IPS DF 4.7 (cell line): Measurements from ENCODE around the gene ADGRF3.
"Not testable (repeated sequence)": the region's sequence is repeated elsewhere in the genome, so short reads cannot be mapped to it uniquely, and the experiment has no call there.

Source experiments
- DNase-seq: peaks from one replicate; pipeline ENCODE4 v3.0.0-alpha.2; 2013; ENCODE audit warnings: low spot score; ENCODE audit errors: extremely low read depth

Gene ADGRF3

DNA sequence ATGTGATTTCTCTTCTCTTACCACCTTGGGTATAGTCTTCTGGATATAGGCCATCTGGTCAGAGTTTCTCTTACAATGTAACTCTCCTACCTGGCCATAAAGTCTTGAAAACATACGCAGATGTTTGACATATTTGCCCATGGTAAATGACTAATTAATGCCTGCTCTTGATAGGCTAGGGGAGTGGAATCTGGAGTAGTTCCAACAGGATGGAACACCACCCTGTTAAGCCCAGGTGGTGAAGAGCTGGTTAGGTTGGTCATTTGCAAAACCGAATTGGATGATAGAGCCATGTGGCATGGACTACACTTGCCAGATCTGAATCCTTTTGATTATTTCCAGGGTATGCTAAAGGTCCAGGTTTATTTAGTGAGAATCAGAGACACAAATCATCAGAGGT, 65.4 kb downstream of the ADGRF3 start:
- no peak for DNase-seq

- no peak for DNase-seq
Measured at GRCh38 chr2:26279886-26280285, 66.7 kb downstream of the ADGRF3 start.

DNA sequence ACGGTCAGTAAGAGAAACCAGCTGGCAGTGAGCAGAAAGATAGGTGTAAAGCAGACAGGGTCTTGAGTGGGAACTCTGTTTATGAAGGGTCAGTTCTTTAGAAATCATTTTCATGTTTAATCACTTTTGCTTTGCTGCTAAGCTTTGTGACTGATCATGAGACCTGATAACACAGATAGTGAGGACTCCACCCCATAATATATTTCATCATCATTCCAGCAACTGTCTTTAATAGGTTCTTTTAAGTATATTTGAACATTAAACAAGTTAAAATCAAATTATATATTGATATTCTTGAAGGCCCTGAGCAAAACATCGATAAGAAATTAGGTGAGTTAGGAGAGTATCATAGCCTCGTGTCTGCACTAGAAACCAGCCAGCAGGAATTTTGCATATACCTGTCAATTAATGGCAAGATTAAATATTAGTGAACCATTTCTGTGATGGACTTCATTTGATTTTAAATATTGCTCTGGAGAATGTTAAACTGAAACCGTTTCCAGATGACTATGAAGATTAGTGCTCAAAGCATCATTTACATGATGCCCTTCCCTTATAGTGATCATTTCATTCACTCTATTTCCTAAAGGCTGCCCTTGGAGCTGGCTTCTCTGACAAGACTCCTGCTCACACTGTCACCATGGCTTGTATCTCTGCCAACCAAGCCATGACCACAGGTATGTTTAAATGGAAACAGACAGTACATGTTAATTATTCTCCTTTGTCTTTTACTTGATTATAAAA, 69.9 kb downstream of the ADGRF3 start:
- DNase-seq = no peak

DNA sequence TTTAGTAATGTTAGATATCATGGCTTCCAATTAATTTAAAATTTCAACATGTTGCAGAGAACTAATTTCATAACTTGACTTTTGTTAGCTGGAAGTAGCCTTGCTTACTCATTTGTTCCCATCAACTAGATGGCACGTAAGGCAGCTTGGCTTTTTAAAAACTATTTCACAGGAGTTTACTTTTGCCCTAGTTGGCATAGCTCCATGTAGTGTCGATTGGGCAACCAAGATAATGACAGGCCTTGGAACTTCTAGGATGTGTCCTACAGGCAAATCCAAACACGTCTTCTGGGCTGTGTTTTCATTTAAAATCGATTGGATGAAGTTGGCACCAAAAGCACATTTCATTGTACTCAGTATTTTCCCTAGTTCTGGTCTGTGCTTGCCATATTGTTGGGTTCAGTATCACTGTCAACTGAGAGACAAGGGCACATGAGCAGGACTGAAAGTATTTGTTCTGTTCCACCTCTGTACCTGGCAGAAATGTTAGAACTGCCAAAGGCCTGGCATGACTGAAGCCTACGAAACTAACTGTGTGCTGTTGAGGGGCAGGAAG, 72.5 kb downstream of the ADGRF3 start:
- DNase-seq = no peak

- DNase-seq = no peak
Measured at GRCh38 chr2:26273501-26273900, 73.1 kb downstream of the ADGRF3 start.

- no peak for DNase-seq
Measured at GRCh38 chr2:26270373-26270772, 76.2 kb downstream of the ADGRF3 start.

DNA sequence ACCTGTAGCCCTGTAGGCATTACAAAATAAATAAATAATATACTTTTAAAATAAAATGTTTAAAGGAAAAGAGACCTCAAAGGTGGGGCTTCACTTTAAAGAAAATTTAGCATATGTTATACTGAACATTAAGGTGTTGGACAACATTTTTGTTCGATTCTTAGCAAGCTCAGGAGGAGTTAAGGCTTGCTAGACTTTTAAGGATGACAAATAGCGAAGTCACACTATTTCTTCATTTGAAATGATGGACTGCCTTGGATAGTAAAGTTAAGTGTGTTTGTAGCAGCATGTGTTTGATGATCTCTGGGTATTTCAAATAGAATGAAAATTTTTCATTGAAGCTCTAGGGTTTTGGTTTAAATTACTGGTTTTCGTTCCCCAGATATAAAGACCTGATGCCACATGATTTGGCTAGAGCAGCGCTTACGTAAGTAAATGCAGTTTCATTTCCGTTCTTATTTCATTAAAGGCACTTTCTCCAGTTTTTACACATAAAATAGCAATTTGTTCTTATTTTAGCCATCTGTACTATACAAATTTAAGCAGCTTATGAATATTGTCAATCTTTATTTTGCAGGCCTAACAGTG, 76.9 kb downstream of the ADGRF3 start:
- DNase-seq = no peak

DNA sequence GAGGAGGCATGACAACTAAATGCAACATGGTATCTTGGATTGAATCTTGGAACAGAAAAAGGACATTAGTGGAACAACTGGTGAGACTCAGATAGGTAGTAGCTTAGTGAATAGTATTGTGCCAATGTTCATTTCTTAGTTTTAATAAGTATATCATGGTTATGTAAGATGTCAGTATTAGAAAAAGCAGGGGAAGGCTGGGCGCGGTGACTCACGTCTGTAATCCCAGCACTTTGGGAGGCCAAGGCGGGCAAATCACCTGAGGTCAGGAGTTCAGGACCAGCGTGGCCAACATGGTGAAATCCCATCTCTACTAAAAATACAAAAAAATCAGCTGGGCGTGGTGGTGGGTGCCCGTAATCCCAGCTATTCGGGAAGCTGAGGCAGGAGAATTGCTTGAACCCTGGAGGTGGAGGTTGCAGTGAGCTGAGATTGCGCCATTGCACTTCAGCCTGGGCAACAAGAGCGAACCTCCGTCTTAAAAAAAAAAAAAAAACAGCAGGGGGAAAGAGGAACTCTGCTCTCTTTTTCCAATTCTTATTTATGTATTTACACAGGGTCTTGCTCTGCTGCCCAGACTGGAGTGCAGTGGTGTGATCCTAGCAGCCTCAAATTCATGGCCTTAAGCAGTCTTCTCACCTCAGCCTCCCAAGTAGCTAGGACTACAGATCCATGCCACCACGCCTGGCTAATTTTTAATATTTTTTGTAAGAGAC, 77.8 kb downstream of the ADGRF3 start:
- not testable (repeated sequence) for DNase-seq

GRCh38 chr2:26268213-26268612, 78.4 kb downstream of the ADGRF3 start:
- no peak for DNase-seq

DNA sequence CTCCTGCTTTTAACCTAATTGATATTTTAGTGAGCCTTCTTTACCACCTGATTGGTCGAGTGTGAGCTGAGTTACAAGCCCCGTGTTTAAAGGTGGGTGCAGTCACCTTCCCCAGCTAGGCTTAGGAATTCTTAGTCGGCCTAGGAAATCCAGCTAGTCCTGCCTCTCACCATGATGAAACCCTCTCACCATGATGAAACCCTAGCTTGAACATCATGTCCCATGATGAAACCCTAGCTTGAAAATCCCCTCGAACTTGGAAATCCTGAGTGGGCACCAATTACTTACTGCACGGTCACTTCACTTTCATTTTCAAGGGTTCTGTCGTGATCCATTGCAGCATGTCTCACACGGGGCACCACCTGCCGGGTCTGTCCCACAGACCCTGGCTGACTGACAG, 87.8 kb downstream of the ADGRF3 start:
- not testable (repeated sequence) for DNase-seq
